Panc1 (cell line): Measurements from ENCODE around the gene TMPRSS5.

Source experiments
- CTCF ChIP-seq: fragments of 450-650 bp; IDR thresholded peaks from 2 replicates; pipeline ENCODE4 v1.5.1; 2017; ENCODE audit warnings: mild to moderate bottlenecking
- POLR2AphosphoS5 ChIP-seq: IDR thresholded peaks from 2 replicates; pipeline ENCODE4 v1.6.1; 2012; ENCODE audit warnings: mild to moderate bottlenecking, low read depth, low read length, moderate library complexity
- SIN3A ChIP-seq: IDR thresholded peaks from 2 replicates; pipeline ENCODE4 v1.6.1; 2012; ENCODE audit warnings: low read depth, mild to moderate bottlenecking, low read length, moderate library complexity, borderline replicate concordance; ENCODE audit not compliant: insufficient read depth
- TCF7L2 ChIP-seq: IDR thresholded peaks from 2 replicates; pipeline ENCODE4 v1.6.1; 2011; ENCODE audit warnings: mild to moderate bottlenecking, low read depth, low read length, inconsistent platforms
- TF ChIP-seq, protein P1 (sequence below), 2 experiments: IDR thresholded peaks; 2 replicates each; pipeline ENCODE4 v1.6.1; 2011 to 2012; ENCODE audit warnings: low read depth in 2 of 2, control low read depth in 1 of 2, low read length in 1 of 2, mild to moderate bottlenecking in 1 of 2, moderate library complexity in 1 of 2; ENCODE audit not compliant: insufficient read depth in 1 of 2

- no peak for TF ChIP-seq CTCF
- no peak for TF ChIP-seq SIN3A
- TF ChIP-seq POLR2AphosphoS5, result no peak
- TF ChIP-seq, protein P1, sequence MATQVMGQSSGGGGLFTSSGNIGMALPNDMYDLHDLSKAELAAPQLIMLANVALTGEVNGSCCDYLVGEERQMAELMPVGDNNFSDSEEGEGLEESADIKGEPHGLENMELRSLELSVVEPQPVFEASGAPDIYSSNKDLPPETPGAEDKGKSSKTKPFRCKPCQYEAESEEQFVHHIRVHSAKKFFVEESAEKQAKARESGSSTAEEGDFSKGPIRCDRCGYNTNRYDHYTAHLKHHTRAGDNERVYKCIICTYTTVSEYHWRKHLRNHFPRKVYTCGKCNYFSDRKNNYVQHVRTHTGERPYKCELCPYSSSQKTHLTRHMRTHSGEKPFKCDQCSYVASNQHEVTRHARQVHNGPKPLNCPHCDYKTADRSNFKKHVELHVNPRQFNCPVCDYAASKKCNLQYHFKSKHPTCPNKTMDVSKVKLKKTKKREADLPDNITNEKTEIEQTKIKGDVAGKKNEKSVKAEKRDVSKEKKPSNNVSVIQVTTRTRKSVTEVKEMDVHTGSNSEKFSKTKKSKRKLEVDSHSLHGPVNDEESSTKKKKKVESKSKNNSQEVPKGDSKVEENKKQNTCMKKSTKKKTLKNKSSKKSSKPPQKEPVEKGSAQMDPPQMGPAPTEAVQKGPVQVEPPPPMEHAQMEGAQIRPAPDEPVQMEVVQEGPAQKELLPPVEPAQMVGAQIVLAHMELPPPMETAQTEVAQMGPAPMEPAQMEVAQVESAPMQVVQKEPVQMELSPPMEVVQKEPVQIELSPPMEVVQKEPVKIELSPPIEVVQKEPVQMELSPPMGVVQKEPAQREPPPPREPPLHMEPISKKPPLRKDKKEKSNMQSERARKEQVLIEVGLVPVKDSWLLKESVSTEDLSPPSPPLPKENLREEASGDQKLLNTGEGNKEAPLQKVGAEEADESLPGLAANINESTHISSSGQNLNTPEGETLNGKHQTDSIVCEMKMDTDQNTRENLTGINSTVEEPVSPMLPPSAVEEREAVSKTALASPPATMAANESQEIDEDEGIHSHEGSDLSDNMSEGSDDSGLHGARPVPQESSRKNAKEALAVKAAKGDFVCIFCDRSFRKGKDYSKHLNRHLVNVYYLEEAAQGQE (IDR thresholded peaks at IDR 0.05; ENCODE audit: insufficient read depth in 1 of 2, low read depth in 2 of 2, low read length in 1 of 2), result no peak
- no peak for TF ChIP-seq TCF7L2
Observed at GRCh38 chr11:113670831-113671215, 35.3 kb downstream of the TMPRSS5 start.
